Transverse colon (tissue), 4 donors: ENCODE results near the gene GPC5. TPM values are rescaled to one million over a fixed set of nuclear protein-coding genes. Genes with fewer than 3 reads are reported as not detected.

Source experiments
- DNase-seq: peaks from one replicate; pipeline ENCODE4 v3.0.0-alpha.2; 2019
- H3K27ac ChIP-seq, 4 donors: fragments of 200-600 bp; sonication (generic); 2 replicates each; pipeline ENCODE4 v1.5.1; 2016 to 2018; ENCODE audit warnings: inconsistent platforms in 4 of 4
- H3K27me3 ChIP-seq: fragments of 200-600 bp; sonication (generic); 2 replicates; pipeline ENCODE4 v1.5.1; 2017; ENCODE audit warnings: inconsistent platforms
- H3K36me3 ChIP-seq, 4 donors: fragments of 200-600 bp; sonication (generic); 2 replicates each; pipeline ENCODE4 v1.5.1; 2017 to 2019; ENCODE audit warnings: inconsistent platforms in 4 of 4
- H3K4me1 ChIP-seq, 4 donors: fragments of 200-600 bp; sonication (generic); 2 replicates each; pipeline ENCODE4 v1.5.1; 2017 to 2020; ENCODE audit warnings: inconsistent platforms in 4 of 4
- H3K4me3 ChIP-seq, 4 donors: fragments of 200-600 bp; sonication (generic); 1 replicate in 1 of 4; 2 replicates in 3 of 4; pipeline versions ENCODE4 v1.5.1 to v1.6.1; 2017 to 2019; ENCODE audit warnings: inconsistent platforms in 4 of 4
- H3K9me3 ChIP-seq, 2 donors: fragments of 200-600 bp; sonication (generic); 2 replicates each; pipeline ENCODE4 v1.5.1; 2017 to 2019; ENCODE audit warnings: inconsistent platforms in 2 of 2
- EP300 ChIP-seq: sonication (generic); formaldehyde crosslinking; IDR thresholded peaks from one replicate; pipeline ENCODE4 v1.6.1; 2017; ENCODE audit warnings: antibody characterized with exemption, low read depth
- POLR2A ChIP-seq: fragments of 450-650 bp; IDR thresholded peaks from one replicate; pipeline ENCODE4 v1.6.1; 2016; ENCODE audit warnings: antibody characterized with exemption, mild to moderate bottlenecking, moderate library complexity
- POLR2AphosphoS5 ChIP-seq, 3 donors: sonication (generic); formaldehyde crosslinking; IDR thresholded peaks; one replicate each; pipeline ENCODE4 v1.6.1; 2016; ENCODE audit warnings: antibody characterized with exemption in 3 of 3
- WGBS, 2 donors: methylation state at CpG; one replicate each; pipeline ENCODE4 v1.1.5; 2018; ENCODE audit warnings: low coverage in 1 of 2; 5-methylcytosine and 5-hydroxymethylcytosine counted together
- in situ Hi-C, 4 donors: fragments of 200-750 bp; cut with MboI; loops; one replicate each; pipeline versions ENCODE4 v1.15.0 to v1.15.1; 2017; ENCODE audit warnings: low sequenced_read_pairs in 3 of 4, low pct_ligation_motif_present in 1 of 4, low pct_unique_long_range_greater_than_20kb in 1 of 4
- intact Hi-C: fragments of 100-400 bp; cut with DNase I; formaldehyde crosslinking; loops from one replicate; pipeline ENCODE4 v1.15.1; 2023; ENCODE audit warnings: low total_unique reads
- total RNA-seq, 4 donors: library from RNA; depleted of rRNA; stranded (reverse); fragments of >200 nt; gene quantifications; one replicate each; pipeline ENCODE4 v1.1.0, GENCODE V29; 2016
- TF ChIP-seq, protein P1 (sequence below), 5 experiments: fragments of 200-600 bp in 3 of 5; fragments of 450-650 bp in 2 of 5; sonication (generic) in 3 of 5; IDR thresholded peaks; 1 replicate in 2 of 5; 2 replicates in 3 of 5; pipeline ENCODE4 v1.5.1; 2016 to 2017; ENCODE audit warnings: antibody characterized with exemption in 5 of 5, inconsistent platforms in 3 of 5, mild to moderate bottlenecking in 2 of 5, moderate library complexity in 1 of 5

GPC5 gene
- total RNA-seq, 4 donors from 2014 or later = 0.48 to 1.4 TPM; not detected in 2

DNA sequence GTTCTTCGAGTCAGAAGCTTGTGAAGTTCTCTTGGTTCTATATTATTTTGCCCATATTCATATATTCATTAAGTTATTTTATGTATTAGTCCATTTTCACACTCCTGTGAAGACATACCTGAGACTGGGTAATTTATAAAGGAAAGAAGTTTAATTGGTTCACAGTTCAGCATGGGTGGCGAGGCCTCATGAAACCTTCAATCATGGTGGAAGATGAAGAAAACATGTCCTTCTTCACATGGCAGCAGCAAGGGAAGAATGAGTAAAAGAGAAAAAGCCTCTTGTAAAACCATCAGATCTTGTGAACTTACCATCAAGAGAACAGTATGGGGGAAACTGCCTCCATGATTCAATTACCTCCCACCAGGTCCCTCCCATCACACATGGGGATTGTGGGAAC is 182.3 kb downstream of the GPC5 start:
- Histone ChIP-seq H3K4me3 (no peak overlapping the region), H3K27ac (no peak overlapping the region), H3K27me3 (no peaks in the 10 kb centered on the region), H3K36me3 (no peaks in the 10 kb centered on the region), H3K4me1 (no peaks in the 10 kb centered on the region), H3K9me3 (no peaks in the 10 kb centered on the region)
- intact Hi-C loops = no loop called here
- DNase-seq = no peak
- no peak for TF ChIP-seq POLR2AphosphoS5 (IDR thresholded peaks at IDR 0.05)
- TF ChIP-seq EP300 = no peak
- TF ChIP-seq, protein P1, sequence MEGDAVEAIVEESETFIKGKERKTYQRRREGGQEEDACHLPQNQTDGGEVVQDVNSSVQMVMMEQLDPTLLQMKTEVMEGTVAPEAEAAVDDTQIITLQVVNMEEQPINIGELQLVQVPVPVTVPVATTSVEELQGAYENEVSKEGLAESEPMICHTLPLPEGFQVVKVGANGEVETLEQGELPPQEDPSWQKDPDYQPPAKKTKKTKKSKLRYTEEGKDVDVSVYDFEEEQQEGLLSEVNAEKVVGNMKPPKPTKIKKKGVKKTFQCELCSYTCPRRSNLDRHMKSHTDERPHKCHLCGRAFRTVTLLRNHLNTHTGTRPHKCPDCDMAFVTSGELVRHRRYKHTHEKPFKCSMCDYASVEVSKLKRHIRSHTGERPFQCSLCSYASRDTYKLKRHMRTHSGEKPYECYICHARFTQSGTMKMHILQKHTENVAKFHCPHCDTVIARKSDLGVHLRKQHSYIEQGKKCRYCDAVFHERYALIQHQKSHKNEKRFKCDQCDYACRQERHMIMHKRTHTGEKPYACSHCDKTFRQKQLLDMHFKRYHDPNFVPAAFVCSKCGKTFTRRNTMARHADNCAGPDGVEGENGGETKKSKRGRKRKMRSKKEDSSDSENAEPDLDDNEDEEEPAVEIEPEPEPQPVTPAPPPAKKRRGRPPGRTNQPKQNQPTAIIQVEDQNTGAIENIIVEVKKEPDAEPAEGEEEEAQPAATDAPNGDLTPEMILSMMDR (IDR thresholded peaks at IDR 0.05) = no peak
- no peak for TF ChIP-seq POLR2A
- in situ Hi-C loops = no loop called here
- WGBS, 2 donors = 56 to 77% methylated on average over 1 to 2 of the region's 2 CpGs

DNA sequence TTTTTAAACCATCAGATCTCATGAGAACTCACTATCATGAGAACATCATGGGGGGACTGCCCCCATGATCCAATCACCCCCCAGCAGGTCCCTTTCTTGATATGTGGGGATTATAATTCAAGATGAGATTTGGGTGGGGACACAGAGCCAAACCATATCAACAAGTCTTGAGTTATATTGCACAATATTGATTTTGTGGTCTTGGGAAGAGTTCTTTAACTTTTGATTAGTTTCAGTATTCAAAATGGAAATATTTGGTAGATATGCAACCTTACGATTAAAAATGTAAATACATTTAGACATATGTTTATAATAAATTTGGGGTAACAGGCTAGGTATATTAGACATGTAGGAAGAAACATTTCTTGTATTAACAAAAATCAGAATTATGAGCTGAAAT is 188.2 kb downstream of the GPC5 start:
- Histone ChIP-seq H3K9me3 (no peaks in the 10 kb centered on the region), H3K27ac (no peak overlapping the region), H3K27me3 (no peaks in the 10 kb centered on the region), H3K36me3 (no peaks in the 10 kb centered on the region), H3K4me1 (no peaks in the 10 kb centered on the region), H3K4me3 (no peak overlapping the region)
- intact Hi-C loops = no loop called here
- DNase-seq = no peak
- TF ChIP-seq, protein P1 (IDR thresholded peaks at IDR 0.05) = no peak
- TF ChIP-seq POLR2A = no peak
- no peak for TF ChIP-seq POLR2AphosphoS5 (IDR thresholded peaks at IDR 0.05)
- TF ChIP-seq EP300 = no peak
- in situ Hi-C loops = no loop called here
- WGBS, 2 donors = 86 to 100% methylated on average over 1 of the region's 1 CpG

DNA sequence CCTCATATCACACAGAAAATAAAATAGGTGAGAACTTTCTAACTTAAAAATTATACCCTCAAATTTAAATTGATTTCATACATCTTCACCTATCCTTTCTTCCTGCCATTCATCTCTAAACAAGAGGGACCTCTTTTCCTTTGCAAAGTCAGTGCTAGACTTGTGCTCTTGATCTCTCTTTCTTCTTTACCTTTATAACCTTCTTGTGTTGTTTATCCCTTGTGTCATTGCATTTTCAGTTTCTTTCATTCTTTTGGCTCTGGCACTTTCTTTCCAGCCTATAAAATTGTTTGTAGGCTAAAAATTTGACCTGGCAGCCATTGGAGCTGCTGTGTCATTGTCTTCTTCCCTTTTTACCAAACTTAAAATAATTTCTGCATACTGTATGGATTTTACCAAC is 190.1 kb downstream of the GPC5 start:
- no peaks in the 10 kb centered on the region for H3K4me1 ChIP-seq
- no peak overlapping the region for H3K4me3 ChIP-seq
- H3K27ac ChIP-seq = no peak overlapping the region
- H3K36me3 ChIP-seq = no peaks in the 10 kb centered on the region
- H3K27me3 ChIP-seq = no peaks in the 10 kb centered on the region
- in situ Hi-C loops (no loop called here), intact Hi-C loops (no loop called here)
- no peak for TF ChIP-seq EP300
- DNase-seq = no peak
- H3K9me3 ChIP-seq = no peaks in the 10 kb centered on the region

DNA sequence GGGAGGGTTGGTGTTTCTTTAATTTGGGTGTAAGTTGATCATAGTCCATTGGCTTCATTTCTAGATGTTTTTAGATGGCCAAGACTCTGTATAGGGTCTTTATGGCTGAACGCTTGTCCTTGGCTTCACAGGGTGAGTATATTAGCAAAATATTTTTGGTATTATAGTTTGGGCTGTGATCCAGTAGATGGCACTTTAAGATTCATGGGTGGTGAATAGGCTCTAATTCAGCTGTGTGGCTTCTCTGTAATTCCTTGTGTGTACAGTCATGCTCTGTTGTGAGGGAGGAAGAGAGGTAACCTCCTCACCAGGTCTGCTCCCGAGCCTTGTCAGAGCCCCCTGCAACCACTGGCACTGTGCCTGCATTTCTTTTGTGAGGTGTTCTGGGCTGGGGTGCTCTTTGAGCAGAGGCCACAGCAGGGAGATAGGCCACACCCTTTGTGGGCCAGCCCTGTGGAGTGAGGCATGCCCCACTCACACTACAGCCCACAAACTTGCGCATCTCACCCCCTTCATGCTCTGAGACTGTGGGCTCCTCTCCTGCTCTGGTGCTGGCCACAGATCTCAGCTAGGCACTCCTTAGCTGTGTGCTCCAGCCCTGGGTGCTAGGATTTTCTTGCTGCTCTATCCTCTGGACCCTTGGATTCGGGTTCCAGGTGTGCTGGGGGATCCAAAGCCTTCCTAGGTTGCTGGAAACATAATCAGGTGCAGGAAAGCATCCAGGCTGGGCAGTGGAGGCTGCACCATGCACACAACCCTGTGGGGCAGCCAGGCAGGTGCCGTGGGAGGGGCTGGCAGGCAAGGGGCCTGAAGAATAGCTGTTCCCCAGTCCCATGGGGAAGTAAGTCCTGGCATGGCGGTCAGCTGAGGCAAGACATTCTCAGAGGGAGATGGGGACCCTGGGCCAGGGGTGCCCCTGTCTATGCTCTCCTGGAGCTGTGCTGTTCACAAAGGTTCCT is 193.9 kb downstream of the GPC5 start:
- WGBS, 2 donors = 59 to 80% methylated on average over 1 to 6 of the region's 6 CpGs
- Histone ChIP-seq H3K36me3 (no peaks in the 10 kb centered on the region), H3K9me3 (no peaks in the 10 kb centered on the region), H3K4me3 (no peak overlapping the region), H3K27ac (no peak overlapping the region), H3K27me3 (no peaks in the 10 kb centered on the region), H3K4me1 (no peaks in the 10 kb centered on the region)
- TF ChIP-seq POLR2AphosphoS5 (IDR thresholded peaks at IDR 0.05) = no peak
- no peak for TF ChIP-seq POLR2A
- TF ChIP-seq, protein P1 (IDR thresholded peaks at IDR 0.05) = no peak
- no peak for TF ChIP-seq EP300
- intact Hi-C loops = no loop called here
- no peak for DNase-seq
- in situ Hi-C loops = no loop called here

DNA sequence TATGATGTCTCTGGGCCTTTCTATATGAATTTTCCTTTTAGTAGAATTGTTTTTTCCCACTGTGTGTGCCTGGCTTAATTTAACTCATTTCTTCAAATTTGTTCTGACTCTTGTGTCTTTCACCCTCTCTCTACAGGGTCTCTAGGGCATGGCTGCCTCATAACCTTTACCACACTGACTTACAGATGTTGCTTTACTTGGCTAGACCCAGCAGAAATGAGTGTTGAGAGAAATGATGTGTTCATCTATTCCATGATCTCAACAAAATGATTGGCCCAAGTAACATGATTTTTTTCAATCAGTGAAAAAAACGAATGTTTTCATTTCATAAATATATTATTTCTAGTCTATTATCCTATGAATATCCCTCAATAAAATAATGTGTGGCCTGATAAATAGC is 195.0 kb downstream of the GPC5 start:
- TF ChIP-seq POLR2AphosphoS5 (IDR thresholded peaks at IDR 0.05) (no peak), POLR2A (no peak), EP300 (no peak)
- TF ChIP-seq, protein P1 (IDR thresholded peaks at IDR 0.05) = no peak
- Histone ChIP-seq H3K9me3 (no peaks in the 10 kb centered on the region), H3K27me3 (no peaks in the 10 kb centered on the region), H3K36me3 (no peaks in the 10 kb centered on the region), H3K27ac (no peak overlapping the region), H3K4me1 (no peaks in the 10 kb centered on the region), H3K4me3 (no peak overlapping the region)
- 56 to 67% methylated on average over 1 of the region's 1 CpG for WGBS, 2 donors
- no peak for DNase-seq
- intact Hi-C loops (no loop called here), in situ Hi-C loops (no loop called here)
